GM21528 (cell line): ENCODE measurements around the gene ACBD3.

Experiments used
- ATAC-seq: cut with Tn5 transposase; IDR thresholded peaks from one replicate; pipeline ENCODE4 v1.9.1; 2021; ENCODE audit warnings: mild to moderate bottlenecking, moderate library complexity; ENCODE audit not compliant: unreplicated experiment, low FRiP score

ACBD3 gene

GRCh38 chr1:226135709-226136108 lies 50.8 kb downstream of the ACBD3 start:
- no peak for ATAC-seq

GRCh38 chr1:226135059-226135651 lies 51.4 kb downstream of the ACBD3 start:
- ATAC-seq: no peak

- no peak for ATAC-seq
Measured at GRCh38 chr1:226134170-226135058, 52.1 kb downstream of the ACBD3 start.

GRCh38 chr1:226133504-226134123 lies 52.9 kb downstream of the ACBD3 start:
- no peak for ATAC-seq

GRCh38 chr1:226132728-226133503 lies 53.6 kb downstream of the ACBD3 start:
- ATAC-seq: no peak

GRCh38 chr1:226131639-226132038 lies 54.9 kb downstream of the ACBD3 start:
- no peak for ATAC-seq

GRCh38 chr1:226129230-226129629 lies 57.3 kb downstream of the ACBD3 start:
- no peak for ATAC-seq

- ATAC-seq: no peak
Measured at GRCh38 chr1:226128487-226129075, 58.0 kb downstream of the ACBD3 start.

GRCh38 chr1:226126824-226127569 lies 59.5 kb downstream of the ACBD3 start:
- peak; percentile 10 for ATAC-seq

- ATAC-seq: no peak
Measured at GRCh38 chr1:226125831-226126230, 60.7 kb downstream of the ACBD3 start.

GRCh38 chr1:226125097-226125630 lies 61.4 kb downstream of the ACBD3 start:
- peak; percentile 23 for ATAC-seq

- no peak for ATAC-seq
Measured at GRCh38 chr1:226123591-226124471, 62.7 kb downstream of the ACBD3 start.

GRCh38 chr1:226123212-226123560 lies 63.4 kb downstream of the ACBD3 start:
- ATAC-seq: no peak

- peak; percentile 66 for ATAC-seq
Measured at GRCh38 chr1:226121587-226122400, 64.7 kb downstream of the ACBD3 start.

GRCh38 chr1:226121049-226121586 lies 65.4 kb downstream of the ACBD3 start:
- ATAC-seq: no peak

- ATAC-seq: no peak
Measured at GRCh38 chr1:226120398-226120797, 66.1 kb downstream of the ACBD3 start.

- ATAC-seq: no peak
Measured at GRCh38 chr1:226119169-226119568, 67.4 kb downstream of the ACBD3 start.
